Liver (tissue), 5 donors: ENCODE data around the gene LRRTM4. TPM values are rescaled to one million over a fixed set of nuclear protein-coding genes. Genes with fewer than 3 reads are reported as not detected.

Experiments
- polyA plus RNA-seq, 2 donors: library from polyadenylated mRNA; stranded (reverse) in 1 of 2; unstranded in 1 of 2; fragments of 200-250 nt in 1 of 2; fragments of >200 nt in 1 of 2; fragmentation: Nextera tagmentation in 1 of 2; extraction: Ambion mirVana in 1 of 2; gene quantifications; one replicate each; pipeline versions ENCODE4 v1.2.1 to v1.2.3, GENCODE V29; 2013 to 2015
- small RNA-seq: library from RNA; depleted of rRNA; stranded (forward); fragments of <200 nt; gene quantifications from one replicate; pipeline ENCODE3, GENCODE V24; 2014
- total RNA-seq, 2 donors: library from RNA; depleted of rRNA; stranded (reverse); fragments of >200 nt; gene quantifications; one replicate each; pipeline ENCODE4 v1.2.3, GENCODE V29; 2014
- donor health status: healthy.
- donor health status: healthy.
- donor health status: healthy.

The LRRTM4 gene
- total and polyA plus RNA-seq, 4 donors, result 0.06 to 0.09 (median 0.08) TPM; not detected in 1

Small RNA genes lying within 50 kb of the gene (small RNA-seq; reads per million reads assigned to genes)
- gene RNA5SP98, result not detected
